Measurements from ENCODE around the gene CCL16.

Gene CCL16

GRCh38 chr17:35981908-35982330 is 622 bp upstream of the CCL16 start:
- Histone ChIP-seq H3K4me1 (ENCODE audit: control insufficient read depth in 2 of 2, insufficient read depth in 1 of 2, low read depth in 1 of 2, low read length in 2 of 2) (no peaks in the 10 kb centered on the region), H3K14ac (ENCODE audit: low read length) (no peak overlapping the region), H3K36me3 (replicated peaks in 1 of 2; ENCODE audit: control insufficient read depth in 2 of 2, insufficient read depth in 2 of 2, low read length in 2 of 2) (no peaks in the 10 kb centered on the region), H3K27ac (replicated peaks; ENCODE audit: low read length) (no peak overlapping the region), H4K91ac (ENCODE audit: low read depth, low read length, poor library complexity) (no peak overlapping the region), H2BK12ac (ENCODE audit: low read length) (no peak overlapping the region), H3K4ac (ENCODE audit: low read length) (no peak overlapping the region), H3K9me3 (replicated peaks in 1 of 2; ENCODE audit: control insufficient read depth in 2 of 2, insufficient read depth in 1 of 2, low read depth in 1 of 2, low read length in 2 of 2) (no peaks in the 10 kb centered on the region), H3K9ac (ENCODE audit: low read depth, low read length, poor library complexity) (no peak overlapping the region), H3K23ac (ENCODE audit: low read depth, low read length, poor library complexity) (no peak overlapping the region), H3K4me3 (ENCODE audit: low read length in 2 of 2) (no peak overlapping the region), H2AK5ac (ENCODE audit: low read depth, low read length) (no peak overlapping the region), H3K18ac (ENCODE audit: low read length) (no peak overlapping the region), H3K27me3 (ENCODE audit: control insufficient read depth in 3 of 3, insufficient read depth in 3 of 3, low read depth in 1 of 3, low read length in 3 of 3) (peaks cover 0 to 2% (median 0%) of the 10 kb centered on the region in 3 experiments), H2BK120ac (ENCODE audit: low read depth, low read length) (no peak overlapping the region), H2BK5ac (ENCODE audit: low read length) (no peak overlapping the region), H3K4me2 (ENCODE audit: insufficient read depth, low read length, poor library complexity, severe bottlenecking) (no peak overlapping the region), H4K8ac (ENCODE audit: low read depth, low read length) (no peak overlapping the region), H3K79me1 (ENCODE audit: low read depth, low read length) (no peaks in the 10 kb centered on the region), H2BK15ac (ENCODE audit: low read length) (no peak overlapping the region), H2AFZ (ENCODE audit: low read length) (no peak overlapping the region)
- DNase-seq (ENCODE audit: low spot score) = no peak
- no CpG with 5 or more reads among the region's 4 CpGs for WGBS, 2 donors (ENCODE audit: extremely low coverage in 2 of 2, insufficient read length in 2 of 2, insufficient replicate concordance in 1 of 2)

GRCh38 chr17:35978346-35978745 is 3.0 kb downstream of the CCL16 start:
- no peak overlapping the region for H2AFZ ChIP-seq (ENCODE audit: low read length)
- no peak overlapping the region for H3K27ac ChIP-seq (replicated peaks; ENCODE audit: low read length)
- H3K36me3 ChIP-seq (replicated peaks in 1 of 2; ENCODE audit: control insufficient read depth in 2 of 2, insufficient read depth in 2 of 2, low read length in 2 of 2) = no peaks in the 10 kb centered on the region
- no peak overlapping the region for H3K14ac ChIP-seq (ENCODE audit: low read length)
- no peaks in the 10 kb centered on the region for H3K4me1 ChIP-seq (ENCODE audit: control insufficient read depth in 2 of 2, insufficient read depth in 1 of 2, low read depth in 1 of 2, low read length in 2 of 2)
- WGBS, 2 donors (ENCODE audit: extremely low coverage in 2 of 2, insufficient read length in 2 of 2, insufficient replicate concordance in 1 of 2) = no CpG with 5 or more reads among the region's 3 CpGs
- H2BK12ac ChIP-seq (ENCODE audit: low read length) = no peak overlapping the region
- no peak overlapping the region for H3K4me2 ChIP-seq (ENCODE audit: insufficient read depth, low read length, poor library complexity, severe bottlenecking)
- no peak overlapping the region for H4K91ac ChIP-seq (ENCODE audit: low read depth, low read length, poor library complexity)
- no peak overlapping the region for H3K4ac ChIP-seq (ENCODE audit: low read length)
- no peaks in the 10 kb centered on the region for H3K27me3 ChIP-seq (ENCODE audit: control insufficient read depth in 3 of 3, insufficient read depth in 3 of 3, low read depth in 1 of 3, low read length in 3 of 3)
- no peak overlapping the region for H3K9ac ChIP-seq (ENCODE audit: low read depth, low read length, poor library complexity)
- no peak overlapping the region for H3K18ac ChIP-seq (ENCODE audit: low read length)
- no peak for DNase-seq (ENCODE audit: low spot score)
- no peak overlapping the region for H2BK15ac ChIP-seq (ENCODE audit: low read length)
- no peak overlapping the region for H4K8ac ChIP-seq (ENCODE audit: low read depth, low read length)
- no peak overlapping the region for H2BK5ac ChIP-seq (ENCODE audit: low read length)
- H3K9me3 ChIP-seq (replicated peaks in 1 of 2; ENCODE audit: control insufficient read depth in 2 of 2, insufficient read depth in 1 of 2, low read depth in 1 of 2, low read length in 2 of 2) = no peaks in the 10 kb centered on the region
- H3K23ac ChIP-seq (ENCODE audit: low read depth, low read length, poor library complexity) = no peak overlapping the region
- no peak overlapping the region for H3K4me3 ChIP-seq (ENCODE audit: low read length in 2 of 2)
- H2BK120ac ChIP-seq (ENCODE audit: low read depth, low read length) = no peak overlapping the region
- no peaks in the 10 kb centered on the region for H3K79me1 ChIP-seq (ENCODE audit: low read depth, low read length)
- no peak overlapping the region for H2AK5ac ChIP-seq (ENCODE audit: low read depth, low read length)

- Histone ChIP-seq H3K4me2 (ENCODE audit: insufficient read depth, low read length, poor library complexity, severe bottlenecking) (no peak overlapping the region), H3K36me3 (replicated peaks in 1 of 2; ENCODE audit: control insufficient read depth in 2 of 2, insufficient read depth in 2 of 2, low read length in 2 of 2) (no peaks in the 10 kb centered on the region), H2AK5ac (ENCODE audit: low read depth, low read length) (no peak overlapping the region), H3K18ac (ENCODE audit: low read length) (no peak overlapping the region), H3K9me3 (replicated peaks in 1 of 2; ENCODE audit: control insufficient read depth in 2 of 2, insufficient read depth in 1 of 2, low read depth in 1 of 2, low read length in 2 of 2) (no peaks in the 10 kb centered on the region), H3K27ac (replicated peaks; ENCODE audit: low read length) (no peak overlapping the region), H3K4me3 (ENCODE audit: low read length in 2 of 2) (no peak overlapping the region), H2BK5ac (ENCODE audit: low read length) (no peak overlapping the region), H2BK12ac (ENCODE audit: low read length) (no peak overlapping the region), H3K4me1 (ENCODE audit: control insufficient read depth in 2 of 2, insufficient read depth in 1 of 2, low read depth in 1 of 2, low read length in 2 of 2) (no peaks in the 10 kb centered on the region), H3K14ac (ENCODE audit: low read length) (no peak overlapping the region), H3K27me3 (ENCODE audit: control insufficient read depth in 3 of 3, insufficient read depth in 3 of 3, low read depth in 1 of 3, low read length in 3 of 3) (no peaks in the 10 kb centered on the region), H3K4ac (ENCODE audit: low read length) (no peak overlapping the region), H3K9ac (ENCODE audit: low read depth, low read length, poor library complexity) (no peak overlapping the region), H3K79me1 (ENCODE audit: low read depth, low read length) (no peaks in the 10 kb centered on the region), H2AFZ (ENCODE audit: low read length) (no peak overlapping the region), H4K8ac (ENCODE audit: low read depth, low read length) (no peak overlapping the region), H2BK120ac (ENCODE audit: low read depth, low read length) (no peak overlapping the region), H2BK15ac (ENCODE audit: low read length) (no peak overlapping the region), H3K23ac (ENCODE audit: low read depth, low read length, poor library complexity) (no peak overlapping the region), H4K91ac (ENCODE audit: low read depth, low read length, poor library complexity) (no peak overlapping the region)
- DNase-seq (ENCODE audit: low spot score) = no peak
- no CpG with 5 or more reads among the region's 7 CpGs for WGBS, 2 donors (ENCODE audit: extremely low coverage in 2 of 2, insufficient read length in 2 of 2, insufficient replicate concordance in 1 of 2)
Observed at GRCh38 chr17:35977509-35977908, 3.8 kb downstream of the CCL16 start.

GRCh38 chr17:35973333-35974260 is 7.7 kb downstream of the CCL16 start:
- Histone ChIP-seq H3K4me3 (ENCODE audit: low read length in 2 of 2) (no peak overlapping the region), H3K18ac (ENCODE audit: low read length) (no peak overlapping the region), H3K36me3 (replicated peaks in 1 of 2; ENCODE audit: control insufficient read depth in 2 of 2, insufficient read depth in 2 of 2, low read length in 2 of 2) (no peaks in the 10 kb centered on the region), H2AK5ac (ENCODE audit: low read depth, low read length) (no peak overlapping the region), H3K27me3 (ENCODE audit: control insufficient read depth in 3 of 3, insufficient read depth in 3 of 3, low read depth in 1 of 3, low read length in 3 of 3) (no peaks in the 10 kb centered on the region), H4K8ac (ENCODE audit: low read depth, low read length) (no peak overlapping the region), H3K4me1 (ENCODE audit: control insufficient read depth in 2 of 2, insufficient read depth in 1 of 2, low read depth in 1 of 2, low read length in 2 of 2) (no peaks in the 10 kb centered on the region), H3K9ac (ENCODE audit: low read depth, low read length, poor library complexity) (no peak overlapping the region), H4K91ac (ENCODE audit: low read depth, low read length, poor library complexity) (no peak overlapping the region), H3K27ac (replicated peaks; ENCODE audit: low read length) (no peak overlapping the region), H3K79me1 (ENCODE audit: low read depth, low read length) (no peaks in the 10 kb centered on the region), H2AFZ (ENCODE audit: low read length) (peak overlapping the region; percentile 30), H2BK5ac (ENCODE audit: low read length) (no peak overlapping the region), H3K14ac (ENCODE audit: low read length) (no peak overlapping the region), H3K4ac (ENCODE audit: low read length) (no peak overlapping the region), H3K9me3 (replicated peaks in 1 of 2; ENCODE audit: control insufficient read depth in 2 of 2, insufficient read depth in 1 of 2, low read depth in 1 of 2, low read length in 2 of 2) (no peaks in the 10 kb centered on the region), H3K4me2 (ENCODE audit: insufficient read depth, low read length, poor library complexity, severe bottlenecking) (no peak overlapping the region), H3K23ac (ENCODE audit: low read depth, low read length, poor library complexity) (no peak overlapping the region), H2BK12ac (ENCODE audit: low read length) (no peak overlapping the region), H2BK120ac (ENCODE audit: low read depth, low read length) (no peak overlapping the region), H2BK15ac (ENCODE audit: low read length) (no peak overlapping the region)
- no peak for DNase-seq (ENCODE audit: low spot score)
- WGBS, 2 donors (ENCODE audit: extremely low coverage in 2 of 2, insufficient read length in 2 of 2, insufficient replicate concordance in 1 of 2) = no CpG with 5 or more reads among the region's 10 CpGs
